Measurements from ENCODE around the gene MDFI.

The MDFI gene

GRCh38 chr6:41635365-41635764 is 2.9 kb upstream of the MDFI start:
- DNase-seq = no peak

GRCh38 chr6:41636833-41637193 is 1.5 kb upstream of the MDFI start:
- DNase-seq = no peak

- no peak for DNase-seq
Measured at GRCh38 chr6:41637194-41638001, 870 bp upstream of the MDFI start.

GRCh38 chr6:41638935-41639808 is 904 bp downstream of the MDFI start:
- DNase-seq = no peak

- DNase-seq = no peak
Measured at GRCh38 chr6:41639809-41640371, 1.6 kb downstream of the MDFI start.

GRCh38 chr6:41640426-41640825 is 2.2 kb downstream of the MDFI start:
- DNase-seq = no peak

GRCh38 chr6:41641352-41641925 is 3.2 kb downstream of the MDFI start:
- no peak for DNase-seq

GRCh38 chr6:41642090-41642959 is 4.1 kb downstream of the MDFI start:
- DNase-seq = no peak

GRCh38 chr6:41642960-41643898 is 5.0 kb downstream of the MDFI start:
- no peak for DNase-seq

- DNase-seq = no peak
Measured at GRCh38 chr6:41643899-41644269, 5.6 kb downstream of the MDFI start.

GRCh38 chr6:41644297-41644879 is 6.1 kb downstream of the MDFI start:
- peak; percentile 27 for DNase-seq

GRCh38 chr6:41645007-41645618 is 6.8 kb downstream of the MDFI start:
- DNase-seq = no peak

GRCh38 chr6:41646026-41646795 is 7.9 kb downstream of the MDFI start:
- DNase-seq = no peak

GRCh38 chr6:41647061-41647511 is 8.8 kb downstream of the MDFI start:
- DNase-seq = no peak

GRCh38 chr6:41648070-41648585 is 9.9 kb downstream of the MDFI start:
- no peak for DNase-seq

GRCh38 chr6:41648921-41649320 is 10.7 kb downstream of the MDFI start:
- DNase-seq = no peak

GRCh38 chr6:41649596-41649995 is 11.3 kb downstream of the MDFI start:
- no peak for DNase-seq

GRCh38 chr6:41650120-41650519 is 11.9 kb downstream of the MDFI start:
- DNase-seq = no peak

GRCh38 chr6:41651246-41651961 is 13.1 kb downstream of the MDFI start:
- no peak for DNase-seq

Data from NCI-H1694 (cell line).